Activated CD4-positive, alpha-beta T cell treated with anti-CD3 and anti-CD28 coated beads for 1 hour (primary cell): ENCODE measurements around the gene POU6F2.
"Not testable (repeated sequence)": the region's sequence is repeated elsewhere in the genome, so short reads cannot be mapped to it uniquely, and the experiment has no call there.

Experiments
- DNase-seq: peaks from one replicate; pipeline ENCODE4 v3.0.0-alpha.2; 2020

Gene POU6F2, protein sequence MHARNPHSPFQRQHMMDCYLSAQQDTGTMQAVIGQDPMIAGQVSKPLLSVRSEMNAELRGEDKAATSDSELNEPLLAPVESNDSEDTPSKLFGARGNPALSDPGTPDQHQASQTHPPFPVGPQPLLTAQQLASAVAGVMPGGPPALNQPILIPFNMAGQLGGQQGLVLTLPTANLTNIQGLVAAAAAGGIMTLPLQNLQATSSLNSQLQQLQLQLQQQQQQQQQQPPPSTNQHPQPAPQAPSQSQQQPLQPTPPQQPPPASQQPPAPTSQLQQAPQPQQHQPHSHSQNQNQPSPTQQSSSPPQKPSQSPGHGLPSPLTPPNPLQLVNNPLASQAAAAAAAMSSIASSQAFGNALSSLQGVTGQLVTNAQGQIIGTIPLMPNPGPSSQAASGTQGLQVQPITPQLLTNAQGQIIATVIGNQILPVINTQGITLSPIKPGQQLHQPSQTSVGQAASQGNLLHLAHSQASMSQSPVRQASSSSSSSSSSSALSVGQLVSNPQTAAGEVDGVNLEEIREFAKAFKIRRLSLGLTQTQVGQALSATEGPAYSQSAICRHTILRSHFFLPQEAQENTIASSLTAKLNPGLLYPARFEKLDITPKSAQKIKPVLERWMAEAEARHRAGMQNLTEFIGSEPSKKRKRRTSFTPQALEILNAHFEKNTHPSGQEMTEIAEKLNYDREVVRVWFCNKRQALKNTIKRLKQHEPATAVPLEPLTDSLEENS

DNA sequence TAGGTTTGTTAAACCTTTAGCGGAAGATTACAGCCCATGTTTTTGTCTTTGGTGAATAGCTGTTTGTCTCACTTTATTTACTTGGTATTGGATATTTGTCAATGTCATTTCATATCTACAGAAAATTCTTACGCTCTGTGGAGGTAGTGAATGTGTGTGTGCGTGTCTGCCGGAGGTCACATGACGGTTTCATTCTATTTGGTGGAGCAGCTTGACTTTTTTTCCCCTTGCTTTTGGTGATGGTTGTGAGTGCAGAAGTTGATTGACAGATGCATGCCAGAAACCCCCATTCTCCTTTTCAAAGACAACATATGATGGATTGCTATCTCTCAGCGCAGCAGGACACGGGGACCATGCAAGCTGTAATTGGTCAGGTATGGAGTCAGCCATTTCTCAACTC is at the start of gene POU6F2:
TSS of gene POU6F2 (plus strand) at position 225 of the 400 bp plus-strand sequence. CDS start at position 270, 45 bp downstream.
- DNase-seq = no peak

DNA sequence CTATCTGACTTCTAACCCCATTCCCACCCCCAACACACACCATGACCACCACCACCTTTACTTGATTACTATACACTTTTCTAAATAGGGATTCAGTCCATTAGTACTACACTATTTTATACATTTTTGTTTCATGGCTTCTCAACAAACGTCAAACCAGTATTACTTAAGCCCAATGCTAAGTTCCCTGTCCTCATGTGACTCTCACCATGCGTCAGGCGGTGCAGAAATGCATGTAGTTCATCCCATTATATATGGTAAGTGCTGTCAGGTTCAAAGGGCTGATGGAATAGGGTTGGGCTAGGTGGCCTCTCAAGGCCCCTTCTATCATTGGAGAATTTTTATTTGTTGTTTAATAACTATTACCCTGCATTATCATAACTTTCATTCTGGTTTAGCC is 49.2 kb upstream of the POU6F2 start:
- no peak for DNase-seq

DNA sequence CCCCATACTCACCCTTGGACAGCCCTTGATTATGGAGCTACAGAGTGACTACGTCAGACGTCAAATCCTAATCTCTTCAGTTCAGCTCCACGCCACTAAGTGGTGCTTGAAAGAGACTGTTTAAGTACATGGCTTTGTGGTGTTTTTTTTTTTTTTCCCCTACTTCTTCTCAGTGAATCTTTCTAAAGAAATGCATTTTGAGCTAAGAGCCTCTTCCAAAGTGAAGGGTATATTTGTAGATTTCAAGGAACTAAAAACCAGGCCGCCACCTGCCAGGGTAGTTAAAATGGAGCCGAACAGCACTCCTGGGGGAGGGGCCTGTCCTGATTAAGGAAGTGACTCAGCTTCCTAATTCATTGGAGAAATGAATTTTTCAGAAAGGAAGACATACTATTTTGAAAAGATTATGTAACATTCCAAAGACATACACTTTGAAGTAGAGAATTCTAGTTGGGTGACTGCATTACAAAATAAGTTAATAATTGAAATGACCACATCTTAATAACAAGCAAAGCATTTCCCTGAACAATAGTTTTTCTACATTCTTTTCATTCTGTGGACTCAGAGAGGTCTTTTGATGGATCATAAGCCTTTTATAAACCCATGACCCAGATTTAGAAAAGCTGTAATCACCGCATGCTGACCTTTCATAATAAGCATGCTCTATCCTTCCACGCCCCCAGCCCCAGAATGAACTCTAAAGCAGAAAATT is 48.1 kb upstream of the POU6F2 start:
- no peak for DNase-seq

DNA sequence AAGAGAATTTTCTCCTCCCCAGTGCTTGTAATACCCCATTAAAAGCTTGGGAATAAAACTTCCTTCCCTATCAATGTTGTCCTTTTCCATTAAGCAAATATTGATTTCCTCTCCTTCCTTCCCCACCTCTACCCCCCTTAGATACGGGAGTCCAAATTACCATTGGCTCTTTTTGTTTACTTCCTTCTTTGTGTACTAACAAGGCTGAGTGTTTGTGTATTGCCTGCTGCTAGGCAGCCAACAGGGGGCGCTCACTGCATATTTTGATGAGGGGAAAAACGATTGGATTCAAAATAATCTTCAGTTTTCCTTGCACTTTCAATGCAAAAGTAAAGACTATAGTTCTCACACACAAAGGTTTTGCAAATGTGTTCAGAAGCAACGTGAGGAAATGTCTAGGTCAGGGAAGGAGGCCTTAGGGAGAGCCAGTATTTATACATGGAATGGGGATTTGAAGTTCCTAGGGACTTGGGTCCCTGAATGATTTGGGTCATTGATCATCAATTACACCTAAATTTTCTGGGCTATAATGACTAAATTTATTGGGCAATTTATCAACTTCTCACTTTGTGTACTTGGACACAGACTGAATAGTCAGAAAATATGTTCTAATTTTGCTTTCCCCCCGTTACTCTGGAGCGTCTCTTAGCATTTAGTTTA is 45.1 kb upstream of the POU6F2 start:
- no peak for DNase-seq

DNA sequence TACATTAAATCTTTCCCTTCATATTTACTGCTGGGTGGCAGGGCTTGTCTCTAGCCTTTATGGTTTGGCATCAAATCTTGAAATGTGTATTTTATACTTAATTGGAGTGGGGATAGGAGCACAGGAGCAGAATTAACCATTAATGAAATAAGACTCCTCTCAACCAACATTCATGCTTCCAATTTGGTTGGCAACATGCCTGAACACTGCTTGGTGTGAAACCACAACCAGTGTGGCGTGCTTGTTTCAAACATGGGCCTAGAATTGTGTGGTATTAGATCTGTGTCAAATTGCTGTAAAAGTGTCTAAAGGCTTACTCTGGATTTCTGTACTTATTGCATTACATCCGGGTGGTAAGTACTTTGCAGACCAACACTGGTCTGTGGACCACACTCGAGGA is 43.7 kb upstream of the POU6F2 start:
- no peak for DNase-seq

DNA sequence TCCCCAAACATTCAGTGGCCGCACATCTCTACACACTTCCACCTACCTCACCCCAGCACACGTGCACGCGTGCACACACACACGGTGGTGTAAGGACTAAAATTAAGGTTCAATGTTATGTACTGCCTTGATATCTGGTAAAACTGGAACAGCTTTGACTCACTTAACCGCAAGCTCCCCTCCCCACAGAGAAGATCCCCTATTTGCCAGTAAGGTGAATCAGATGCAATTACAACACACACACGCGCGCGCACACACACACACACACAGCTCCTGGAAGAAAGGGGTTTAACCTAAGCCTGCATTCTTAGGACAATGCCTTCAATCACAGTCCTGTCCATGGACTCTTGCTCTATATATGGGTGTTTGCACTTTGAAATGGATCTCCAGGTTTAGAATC is 43.2 kb upstream of the POU6F2 start:
- no peak for DNase-seq

DNA sequence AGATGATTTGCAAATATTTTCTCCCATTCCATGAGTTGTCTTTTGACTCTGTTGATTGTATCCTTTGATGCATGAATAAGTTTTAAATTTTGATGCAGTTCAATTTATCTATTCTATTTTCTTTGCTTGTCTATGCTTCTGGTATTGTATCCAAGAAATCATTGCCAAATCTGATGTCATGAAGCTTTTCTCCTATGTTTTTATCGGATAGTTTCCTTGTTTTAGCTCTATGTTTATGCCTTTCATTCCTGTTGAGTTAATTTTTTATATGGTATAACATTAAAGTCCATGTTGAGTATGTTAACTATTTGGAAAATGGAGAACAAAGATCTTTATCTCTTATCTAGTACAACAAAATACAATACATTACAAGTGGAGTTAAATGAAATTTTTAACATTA is 41.1 kb upstream of the POU6F2 start:
- no peak for DNase-seq

DNA sequence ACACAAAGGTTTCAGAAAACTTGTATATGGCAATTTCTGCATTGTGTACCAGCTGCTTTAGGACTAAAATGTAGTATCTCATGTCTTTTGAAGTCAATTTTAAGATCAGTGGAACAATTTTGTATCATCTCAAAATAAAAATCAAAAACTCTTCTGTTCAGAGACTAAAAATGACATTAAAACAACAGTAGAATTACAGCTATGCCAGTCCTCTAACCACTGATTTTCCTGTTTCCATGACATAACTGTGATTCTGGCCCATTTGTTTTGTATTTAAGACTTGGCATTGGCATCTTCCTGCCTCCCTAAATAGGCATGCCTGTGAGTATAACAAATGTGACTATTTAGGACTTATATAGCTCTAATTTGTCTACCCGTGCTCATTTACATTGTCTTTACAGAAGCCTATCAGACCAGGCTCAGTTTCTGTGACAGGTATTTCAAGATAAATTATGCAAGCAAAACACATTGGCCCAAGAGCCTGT is 39.7 kb upstream of the POU6F2 start:
- no peak for DNase-seq

DNA sequence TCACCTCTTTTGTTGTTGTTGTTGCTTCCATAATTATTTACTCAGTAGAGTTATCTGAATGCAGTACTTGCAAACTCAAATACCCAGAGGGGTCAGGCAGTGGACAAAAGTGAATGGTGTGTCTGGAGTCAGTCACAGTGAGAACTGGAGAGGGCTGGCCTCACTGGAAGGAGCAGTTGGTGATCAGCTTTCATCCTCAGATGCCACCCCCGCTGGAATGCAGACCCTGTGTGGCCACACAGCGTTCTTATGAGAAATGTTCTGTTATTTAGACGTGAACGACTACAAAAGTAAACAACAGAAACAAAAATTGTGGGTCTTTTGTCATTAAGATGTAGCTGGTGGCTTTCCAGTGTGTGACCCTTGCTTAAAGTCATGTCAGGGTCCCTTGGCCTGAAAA is 39.1 kb upstream of the POU6F2 start:
- no peak for DNase-seq

DNA sequence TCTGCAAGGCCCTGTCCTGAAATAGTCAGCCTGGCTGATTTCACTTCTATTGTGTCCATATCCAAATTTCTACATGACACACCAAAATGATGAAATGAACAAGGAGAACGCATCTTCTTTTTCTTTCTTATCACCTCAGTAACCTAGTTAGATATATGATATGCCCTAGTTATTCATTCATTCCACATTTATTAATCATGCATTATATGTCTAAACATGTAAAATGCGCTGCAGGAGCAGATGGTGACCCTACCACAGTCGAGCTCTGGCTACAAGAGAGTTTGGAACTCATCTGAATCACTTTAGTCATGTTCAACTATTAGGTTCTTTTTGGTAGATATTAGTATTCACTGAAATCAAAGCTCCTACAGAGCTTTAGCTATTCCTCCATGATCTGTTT is 36.9 kb upstream of the POU6F2 start:
- no peak for DNase-seq

DNA sequence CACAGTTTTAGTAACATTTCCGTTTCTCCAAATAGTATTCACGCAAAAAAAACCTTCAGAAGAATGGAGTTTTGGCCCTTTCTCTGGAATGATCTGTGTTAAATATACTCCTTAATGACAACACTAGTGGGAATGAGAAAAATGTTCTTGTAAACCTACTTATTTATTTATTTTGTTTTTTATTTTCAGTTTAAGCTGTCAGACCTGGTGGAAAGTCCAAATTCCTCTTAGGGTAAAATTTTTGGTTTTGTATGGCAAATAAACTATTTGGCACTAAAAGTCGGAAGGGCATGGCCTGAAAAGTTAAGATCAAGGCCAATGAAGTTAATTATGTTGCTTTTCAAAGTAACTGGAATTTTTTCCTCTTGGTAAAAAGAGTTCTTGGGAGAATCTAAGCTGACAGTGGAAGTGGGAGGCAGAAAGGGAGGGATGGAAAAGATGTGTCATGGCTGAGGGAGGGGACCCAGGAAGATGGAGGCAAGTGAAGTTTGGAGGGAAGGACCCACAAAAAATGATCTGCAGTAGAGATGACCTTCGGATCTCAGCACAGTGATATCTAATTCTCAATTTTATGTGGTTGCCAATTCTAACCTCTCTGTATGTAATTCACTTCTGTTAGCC is 35.2 kb upstream of the POU6F2 start:
- no peak for DNase-seq

DNA sequence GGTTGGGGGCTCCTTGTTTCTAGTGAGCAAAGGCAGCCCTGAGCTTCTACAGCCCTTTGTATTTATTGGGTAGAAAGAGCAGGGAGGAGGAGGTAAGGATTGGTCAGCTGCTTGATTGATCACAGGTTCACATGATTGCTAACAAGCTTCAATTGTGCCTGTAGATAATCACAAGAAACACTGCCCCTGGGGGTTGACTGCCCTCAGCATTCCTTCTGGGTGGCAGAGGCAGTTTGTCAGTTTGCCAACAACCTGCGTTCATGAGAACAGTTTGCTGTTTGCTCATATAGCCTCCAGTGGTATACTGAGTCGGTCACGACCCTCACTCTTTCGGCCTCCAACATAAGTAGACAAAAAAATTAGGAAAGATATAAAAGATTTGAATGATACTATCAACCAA is 30.2 kb upstream of the POU6F2 start:
- not testable (repeated sequence) for DNase-seq

DNA sequence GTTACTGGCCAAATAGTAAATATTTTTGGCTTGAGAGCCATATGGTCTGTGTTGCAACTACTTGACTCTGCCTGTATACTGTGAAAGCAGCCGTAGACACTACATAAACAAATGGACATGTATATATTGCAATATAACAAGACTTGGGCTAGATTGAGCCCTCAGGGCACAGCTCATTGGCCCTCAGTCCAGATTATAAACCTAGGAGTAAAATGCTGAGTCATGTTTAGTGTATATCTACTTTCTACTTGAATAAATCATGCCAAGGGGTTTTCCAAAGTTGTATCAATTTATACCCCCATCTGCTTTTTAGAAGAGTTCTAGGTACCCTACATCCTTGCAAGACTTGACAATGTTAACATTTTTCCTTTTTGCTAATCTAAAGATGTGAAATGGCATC is 27.4 kb upstream of the POU6F2 start:
- no peak for DNase-seq

DNA sequence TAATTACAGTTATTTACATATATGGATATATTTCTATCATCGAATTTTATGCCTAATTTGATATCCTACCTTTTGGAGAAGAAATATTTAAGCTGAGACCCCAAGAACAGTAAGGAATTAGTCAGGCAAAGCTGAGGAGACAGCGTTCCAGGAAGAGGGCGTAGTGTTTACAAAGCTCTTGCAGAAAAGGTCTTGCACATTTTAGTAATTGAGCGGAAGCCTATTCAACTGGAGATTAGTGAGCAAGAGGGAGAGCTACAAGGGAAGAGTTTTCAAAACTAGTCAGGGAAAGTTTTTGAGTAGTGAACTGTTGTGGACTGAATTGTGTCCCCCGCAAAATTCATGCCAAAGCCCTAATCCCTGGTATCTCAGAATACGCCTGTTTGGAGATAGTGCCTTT is 26.5 kb upstream of the POU6F2 start:
- no peak for DNase-seq

DNA sequence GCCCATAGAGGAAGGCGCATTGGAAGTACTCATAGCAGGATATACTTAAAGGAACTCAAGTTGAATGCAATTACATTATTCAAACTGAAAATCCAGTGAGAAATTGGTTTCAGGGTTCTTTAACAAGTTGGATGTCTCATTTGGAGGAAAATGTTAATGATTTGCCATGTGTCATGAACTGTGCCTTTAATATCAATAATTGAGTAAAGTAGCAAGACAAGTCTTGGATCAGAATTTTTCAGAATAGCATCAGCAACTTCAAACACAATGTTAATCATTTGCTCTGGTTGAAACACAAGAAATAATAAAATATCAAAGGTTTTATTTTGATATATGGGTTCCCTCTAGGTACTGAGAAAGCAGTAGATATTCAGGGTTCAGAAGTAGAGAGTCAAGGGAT is 24.5 kb upstream of the POU6F2 start:
- DNase-seq = no peak

DNA sequence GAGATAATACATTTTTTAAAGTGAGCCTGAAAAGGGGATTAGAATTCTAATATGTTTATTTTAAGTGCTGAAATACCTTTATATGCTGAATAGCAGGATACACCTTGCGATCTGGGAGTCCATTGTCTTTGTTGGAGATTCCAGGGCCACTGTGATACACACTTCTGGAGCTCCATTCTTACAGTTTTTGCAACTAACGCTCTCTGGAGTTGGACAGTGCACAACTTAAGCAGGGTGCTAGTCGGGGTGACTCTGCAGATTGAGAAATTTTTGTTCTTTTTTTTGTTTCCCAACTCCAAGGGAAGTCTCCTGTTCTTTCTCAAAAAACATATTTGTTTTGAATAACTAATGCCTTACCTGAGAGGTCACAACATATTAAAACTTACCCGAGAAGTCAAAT is 23.7 kb upstream of the POU6F2 start:
- DNase-seq = no peak

DNA sequence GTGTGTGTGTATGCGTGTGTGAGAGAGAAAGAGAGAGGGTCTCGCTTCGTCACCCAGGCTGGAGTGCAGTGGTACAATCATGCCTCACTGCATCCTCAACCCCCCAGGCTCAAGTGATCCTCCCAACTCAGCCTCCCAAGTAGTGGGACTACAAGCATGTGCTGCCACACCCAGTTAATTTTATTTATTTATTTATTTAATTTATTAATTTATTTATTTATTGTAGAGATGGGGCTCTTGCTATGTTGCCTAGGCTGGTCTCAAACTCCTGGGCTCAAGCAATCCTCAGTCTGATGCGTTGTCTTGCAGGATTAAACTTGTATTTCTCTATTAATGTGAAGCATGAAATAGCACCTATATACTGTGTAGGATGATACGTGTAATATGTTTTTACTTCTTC is 21.8 kb upstream of the POU6F2 start:
- DNase-seq = no peak

DNA sequence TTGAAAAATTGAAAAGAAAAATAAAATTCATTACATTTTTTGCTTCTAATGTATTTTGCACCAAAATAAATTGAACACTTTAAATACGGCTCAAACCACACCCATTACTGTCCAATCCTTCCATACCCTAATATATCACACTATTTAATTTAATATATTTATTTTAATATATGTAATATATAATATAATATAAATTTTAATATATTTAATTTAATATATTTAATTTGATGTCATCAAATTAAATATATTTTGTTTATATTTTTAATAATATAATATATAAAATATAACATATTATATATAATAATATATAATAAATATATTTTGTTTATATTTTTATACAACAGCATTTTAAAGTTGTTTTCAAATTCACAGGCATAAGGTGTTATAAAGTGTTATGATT is 15.7 kb upstream of the POU6F2 start:
- DNase-seq = no peak

DNA sequence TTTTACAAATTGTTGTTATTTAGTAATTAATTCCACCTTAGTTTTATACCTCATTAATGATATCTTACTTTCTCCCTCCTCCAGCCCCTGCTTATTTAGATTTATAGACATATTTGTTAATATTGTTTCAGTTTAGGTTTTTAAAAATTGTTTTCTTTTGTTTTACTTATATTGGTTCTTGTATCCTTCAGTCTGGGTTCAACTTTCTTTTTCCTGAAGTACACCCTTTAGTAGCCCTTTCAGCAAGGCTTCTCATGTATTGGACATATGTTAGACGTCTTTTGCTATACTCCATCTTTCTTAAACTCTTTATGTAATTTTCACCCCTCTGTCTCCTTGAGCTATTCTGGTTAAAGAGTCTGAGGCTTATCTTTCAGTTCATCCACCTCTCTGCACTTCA is 12.8 kb upstream of the POU6F2 start:
- DNase-seq = no peak

DNA sequence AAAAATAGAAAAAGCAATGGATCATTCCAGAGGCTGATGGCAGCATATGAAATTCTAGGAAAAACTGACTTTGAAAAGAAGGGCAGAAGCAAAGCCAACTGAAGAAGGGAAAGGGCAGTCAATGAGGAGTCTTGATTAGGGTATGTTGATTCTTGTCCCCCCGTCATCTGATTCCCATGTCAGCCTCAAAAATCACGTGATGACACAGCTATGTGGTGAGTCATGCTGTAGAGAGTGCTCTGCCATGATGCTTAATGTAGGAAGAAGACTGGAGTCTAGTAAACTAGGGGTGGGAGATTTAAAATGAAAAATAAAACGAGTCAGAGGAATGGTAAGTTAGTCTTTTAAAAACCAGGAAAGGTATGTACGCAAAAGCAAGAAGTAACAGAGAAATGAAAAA is 3.9 kb upstream of the POU6F2 start:
- DNase-seq = no peak

DNA sequence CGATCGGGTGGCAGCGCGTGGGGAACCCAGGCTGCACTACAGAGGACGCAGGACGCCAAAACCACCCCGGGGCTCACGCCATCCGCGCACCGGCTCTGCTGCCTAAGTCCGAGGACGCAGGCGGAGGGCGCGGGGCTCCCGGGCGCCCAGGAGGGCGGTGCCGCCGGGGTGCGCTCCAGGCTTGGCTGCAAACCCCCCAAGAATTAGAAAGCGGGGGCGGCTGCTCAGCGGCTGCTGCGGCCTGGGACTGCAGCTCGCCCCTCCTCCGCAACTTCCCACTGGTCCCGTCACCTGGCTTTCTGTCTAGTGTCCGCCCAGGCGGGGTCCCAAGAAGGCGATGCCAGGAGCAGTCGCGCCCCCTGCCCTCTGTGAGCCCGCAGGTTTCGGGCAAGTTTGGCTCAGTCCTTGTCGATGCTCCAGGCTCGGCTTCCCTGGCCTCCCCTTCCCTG is 1.7 kb upstream of the POU6F2 start:
- no peak for DNase-seq

DNA sequence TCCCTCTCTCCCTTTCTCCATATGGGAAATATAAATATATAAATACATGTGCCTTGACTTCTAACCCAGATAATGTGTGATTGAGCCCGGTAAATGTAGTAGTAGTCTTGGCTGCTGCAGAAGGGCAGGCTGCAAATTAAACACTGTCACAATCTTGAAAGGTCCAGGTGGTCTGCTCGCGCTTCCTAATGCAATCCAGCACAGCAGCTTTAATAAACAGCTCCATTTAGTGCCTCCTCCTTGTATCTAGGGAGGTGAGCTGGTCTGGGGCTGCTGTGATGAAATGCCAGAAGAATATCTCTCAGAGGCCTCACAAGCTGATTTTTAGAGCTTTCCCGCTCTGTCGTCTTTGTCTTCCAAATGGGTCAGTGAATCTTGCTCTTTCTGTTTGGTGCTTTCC is 782 bp downstream of the POU6F2 start:
- DNase-seq = no peak

DNA sequence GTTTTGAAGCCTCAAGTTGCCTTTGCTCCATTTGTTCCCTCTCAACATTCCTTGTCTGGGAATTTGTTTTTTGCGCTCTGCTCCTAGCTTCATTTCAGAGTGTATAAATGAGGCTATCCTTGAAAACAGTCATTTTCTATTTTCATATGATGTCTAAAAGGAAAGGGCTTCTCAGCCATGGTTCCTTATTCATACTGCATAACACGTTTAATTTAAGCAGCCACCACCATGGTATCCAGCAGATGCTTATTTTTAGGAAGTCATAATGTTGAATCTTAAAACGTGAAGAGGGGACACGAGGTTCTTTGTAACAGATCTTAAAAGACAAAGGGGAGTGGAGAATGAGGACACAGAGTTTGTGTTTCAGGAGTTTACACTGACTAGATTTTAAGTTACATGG is 14.5 kb downstream of the POU6F2 start:
- DNase-seq = no peak
